NCI-H1092 treated with DMSO at 0.1 percent for 48 hours (cell line): ENCODE measurements around the gene LONP1.

Source experiments
- DNase-seq: peaks from one replicate; lab custom pipeline; 2025; lab: John Stamatoyannopoulos, UW

The LONP1 gene

DNA sequence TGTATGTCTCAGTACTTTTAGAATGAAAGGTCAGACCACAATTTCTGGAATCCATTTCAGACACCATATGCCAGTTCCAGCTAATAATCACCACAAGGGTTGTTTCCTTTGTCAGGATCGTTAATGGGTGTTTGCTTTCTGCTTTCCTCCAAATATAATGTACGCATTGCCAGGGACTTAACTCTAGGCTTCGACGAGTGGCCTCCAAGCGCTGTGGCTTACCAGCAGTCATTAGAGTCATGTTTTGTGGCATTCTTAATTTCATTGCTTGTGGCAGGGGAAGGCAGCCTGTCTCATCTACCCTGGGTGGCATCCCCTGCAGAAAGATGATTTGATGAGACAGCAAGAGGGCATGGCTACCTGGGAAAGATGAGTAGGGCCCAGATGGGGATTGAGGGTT is 74.5 kb downstream of the LONP1 start:
- peak; percentile 51 for DNase-seq

DNA sequence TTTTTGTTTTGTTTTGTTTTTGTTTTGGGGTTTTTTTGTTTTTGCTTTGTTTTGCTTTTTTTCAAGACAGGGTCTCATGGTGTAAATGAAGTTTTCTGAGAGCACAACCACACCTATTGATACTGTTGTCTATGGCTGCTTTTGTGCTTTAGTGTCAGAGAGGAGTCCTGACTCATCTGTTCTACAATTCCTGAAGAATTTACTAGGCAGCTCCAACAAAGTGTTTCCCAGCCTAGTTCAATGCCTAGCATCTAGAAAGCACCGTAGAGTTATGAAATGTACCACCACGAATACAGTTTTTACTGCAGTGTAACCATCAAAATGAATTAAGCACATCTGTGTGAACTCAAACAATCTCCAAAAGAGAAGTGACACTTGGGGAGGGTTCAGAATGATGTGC is 75.9 kb downstream of the LONP1 start:
- no peak for DNase-seq

DNA sequence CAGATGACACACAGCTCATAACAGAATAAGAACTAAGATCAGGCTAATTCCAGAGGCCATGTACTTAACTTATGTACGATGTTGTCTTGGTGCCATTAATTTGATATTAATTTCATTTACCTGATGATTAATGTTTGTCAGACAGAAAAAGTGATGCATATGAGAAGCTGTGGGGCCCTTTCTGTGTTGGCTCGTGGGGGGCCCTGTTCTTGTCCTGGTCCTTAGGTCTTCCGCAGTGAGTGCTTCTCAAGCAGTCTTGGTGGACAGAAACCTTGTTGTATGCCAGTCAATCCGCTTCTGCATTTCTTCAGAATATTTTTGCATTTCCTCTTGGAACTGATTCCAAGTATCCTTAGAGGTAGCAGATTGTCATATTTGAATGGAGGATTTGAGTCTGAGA is 76.9 kb downstream of the LONP1 start:
- DNase-seq: no peak

DNA sequence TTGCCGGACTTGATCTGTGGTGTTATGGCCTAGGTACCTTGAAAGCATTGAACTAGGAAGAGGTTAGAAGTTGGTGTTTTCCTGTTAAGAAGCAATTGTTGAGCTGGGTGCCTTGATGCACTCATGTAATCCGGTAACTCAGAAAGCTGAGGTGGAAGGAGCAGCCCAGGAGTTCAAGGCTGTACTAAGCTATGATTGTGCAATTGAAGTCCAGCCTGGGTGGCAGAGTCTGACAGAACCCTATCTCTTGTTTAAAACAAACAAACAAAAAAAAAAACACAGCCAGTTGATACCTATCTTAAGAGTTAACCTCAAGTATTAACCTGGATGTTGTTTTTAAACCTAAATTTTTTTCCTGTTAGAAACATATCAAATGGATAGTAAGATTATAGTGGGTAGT is 77.7 kb downstream of the LONP1 start:
- no peak for DNase-seq
